Activated CD4-positive, alpha-beta T cell treated with anti-CD3 and anti-CD28 coated beads for 48 hours (primary cell): ENCODE measurements around the gene SLC4A7.
"Not testable (repeated sequence)": the region's sequence is repeated elsewhere in the genome, so short reads cannot be mapped to it uniquely, and the experiment has no call there.

ENCODE experiments used
- DNase-seq: peaks from one replicate; pipeline ENCODE4 v3.0.0-alpha.2; 2020

The SLC4A7 gene

GRCh38 chr3:27356976-27357375 lies 127.2 kb downstream of the SLC4A7 start:
- DNase-seq = no peak

- no peak for DNase-seq
Observed at GRCh38 chr3:27354588-27355203, 129.5 kb downstream of the SLC4A7 start.

- DNase-seq = no peak
Observed at GRCh38 chr3:27354161-27354560, 130.0 kb downstream of the SLC4A7 start.

GRCh38 chr3:27353221-27353620 lies 131.0 kb downstream of the SLC4A7 start:
- DNase-seq = no peak

- no peak for DNase-seq
Observed at GRCh38 chr3:27352047-27352446, 132.1 kb downstream of the SLC4A7 start.

GRCh38 chr3:27349832-27350231 lies 134.4 kb downstream of the SLC4A7 start:
- DNase-seq = no peak

GRCh38 chr3:27345959-27346865 lies 138.0 kb downstream of the SLC4A7 start:
- DNase-seq = no peak

GRCh38 chr3:27345493-27345892 lies 138.7 kb downstream of the SLC4A7 start:
- DNase-seq = no peak

- no peak for DNase-seq
Observed at GRCh38 chr3:27345045-27345444, 139.1 kb downstream of the SLC4A7 start.

- no peak for DNase-seq
Observed at GRCh38 chr3:27344192-27344591, 140.0 kb downstream of the SLC4A7 start.

GRCh38 chr3:27342267-27342666 lies 141.9 kb downstream of the SLC4A7 start:
- DNase-seq = no peak

- no peak for DNase-seq
Observed at GRCh38 chr3:27340534-27340933, 143.7 kb downstream of the SLC4A7 start.

- DNase-seq = no peak
Observed at GRCh38 chr3:27335571-27335970, 148.6 kb downstream of the SLC4A7 start.

- no peak for DNase-seq
Observed at GRCh38 chr3:27333843-27334242, 150.3 kb downstream of the SLC4A7 start.

GRCh38 chr3:27328982-27329762 lies 155.0 kb downstream of the SLC4A7 start:
- DNase-seq = not testable (repeated sequence)

GRCh38 chr3:27326629-27327545 lies 157.3 kb downstream of the SLC4A7 start:
- DNase-seq = no peak

GRCh38 chr3:27326202-27326601 lies 158.0 kb downstream of the SLC4A7 start:
- DNase-seq = no peak

- no peak for DNase-seq
Observed at GRCh38 chr3:27325419-27325818, 158.8 kb downstream of the SLC4A7 start.

- DNase-seq = no peak
Observed at GRCh38 chr3:27324686-27325085, 159.5 kb downstream of the SLC4A7 start.

- DNase-seq = no peak
Observed at GRCh38 chr3:27323087-27323570, 161.1 kb downstream of the SLC4A7 start.
